NCI-H2107 treated with DMSO at 0.1 percent for 48 hours (cell line): Measurements from ENCODE around the gene LRRFIP1.
A peak's percentile ranks its signal among the peaks of the same experiment; 100 is the strongest.
"Not testable (repeated sequence)": the region's sequence is repeated elsewhere in the genome, so short reads cannot be mapped to it uniquely, and the experiment has no call there.

Source experiments
- DNase-seq: peaks from one replicate; lab custom pipeline; 2025; ENCODE audit not compliant: unreplicated experiment; lab: John Stamatoyannopoulos, UW

LRRFIP1 gene

GRCh38 chr2:237661270-237661669 is 33.9 kb downstream of the LRRFIP1 start:
- DNase-seq = no peak

- no peak for DNase-seq
Measured at GRCh38 chr2:237661799-237662328, 34.5 kb downstream of the LRRFIP1 start.

- peak; percentile 60 for DNase-seq
Measured at GRCh38 chr2:237662671-237663093, 35.3 kb downstream of the LRRFIP1 start.

GRCh38 chr2:237663517-237664110 is 36.2 kb downstream of the LRRFIP1 start:
- DNase-seq = no peak

- no peak for DNase-seq
Measured at GRCh38 chr2:237664151-237664550, 36.8 kb downstream of the LRRFIP1 start.

- DNase-seq = no peak
Measured at GRCh38 chr2:237665713-237666143, 38.3 kb downstream of the LRRFIP1 start.

GRCh38 chr2:237666606-237667005 is 39.2 kb downstream of the LRRFIP1 start:
- no peak for DNase-seq

GRCh38 chr2:237667050-237667576 is 39.7 kb downstream of the LRRFIP1 start:
- DNase-seq = not testable (repeated sequence)

- no peak for DNase-seq
Measured at GRCh38 chr2:237667893-237668292, 40.5 kb downstream of the LRRFIP1 start.

DNA sequence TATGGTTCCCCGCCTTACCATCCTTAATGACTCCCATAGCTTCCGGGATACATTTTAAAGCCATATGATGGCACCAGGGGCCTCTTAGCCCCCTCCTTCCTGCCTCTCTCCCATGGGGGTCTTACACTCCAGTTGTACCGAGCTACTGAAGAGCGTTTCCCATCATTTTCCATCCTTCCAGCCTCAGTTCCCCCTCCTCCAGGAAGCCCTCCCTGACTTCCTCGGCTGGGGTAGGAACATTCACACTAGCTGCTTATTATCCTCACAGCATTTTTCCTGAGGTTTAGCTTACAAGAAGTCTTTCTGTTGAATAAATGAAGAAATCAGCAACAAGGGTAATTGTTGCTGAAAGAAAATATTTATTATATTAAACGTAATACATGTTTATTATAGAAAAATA is 41.1 kb downstream of the LRRFIP1 start:
- DNase-seq = no peak

- no peak for DNase-seq
Measured at GRCh38 chr2:237669283-237669627, 41.9 kb downstream of the LRRFIP1 start.

- peak; percentile 92 for DNase-seq
Measured at GRCh38 chr2:237669628-237670392, 42.4 kb downstream of the LRRFIP1 start.

- no peak for DNase-seq
Measured at GRCh38 chr2:237670641-237671040, 43.3 kb downstream of the LRRFIP1 start.

- no peak for DNase-seq
Measured at GRCh38 chr2:237671466-237672138, 44.2 kb downstream of the LRRFIP1 start.

GRCh38 chr2:237672731-237673129 is 45.3 kb downstream of the LRRFIP1 start:
- no peak for DNase-seq

DNA sequence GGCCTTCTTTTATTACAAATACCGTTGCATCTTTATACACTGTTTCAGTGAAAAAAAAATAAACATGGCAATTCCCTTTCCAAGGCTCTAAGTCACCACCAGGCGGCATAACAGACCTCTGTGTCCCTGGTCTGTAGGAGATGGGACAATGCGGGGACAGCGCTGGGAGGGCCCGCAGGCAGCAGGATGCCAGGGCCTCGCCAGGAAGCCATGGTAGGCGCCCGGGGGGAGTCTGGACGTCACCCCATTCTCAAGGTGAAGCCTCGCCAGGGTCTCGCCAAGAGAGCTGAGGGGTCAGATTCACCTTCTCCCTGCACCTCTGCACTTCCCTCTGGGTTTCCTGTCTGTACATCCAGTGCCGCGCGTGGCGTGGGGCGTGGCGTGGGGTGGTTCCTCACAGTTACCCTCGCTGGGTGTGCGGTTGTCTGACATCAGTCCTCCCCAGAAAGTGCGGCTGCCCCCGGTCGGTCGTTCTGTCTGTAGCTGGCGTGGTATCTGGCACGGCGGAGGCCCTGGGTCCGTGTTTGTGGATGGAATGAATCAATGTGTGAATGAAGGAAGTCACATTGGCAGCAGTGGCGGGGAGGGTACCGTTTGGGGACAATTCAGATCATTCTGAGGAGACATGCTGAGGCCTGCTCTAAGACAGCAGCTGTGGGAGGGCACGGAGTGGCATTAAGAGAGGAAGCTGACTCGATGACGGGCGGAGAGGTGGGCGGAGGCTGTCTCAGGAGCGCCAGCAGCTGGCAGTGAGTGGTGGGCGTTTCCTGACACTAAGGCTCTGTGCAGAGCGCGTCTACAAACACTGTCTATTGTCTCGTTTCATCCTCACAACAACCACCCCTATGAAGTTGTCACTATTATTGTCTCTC is 46.0 kb downstream of the LRRFIP1 start:
- peak; percentile 46 for DNase-seq

- DNase-seq = peak; percentile 23
Measured at GRCh38 chr2:237674731-237675276, 47.4 kb downstream of the LRRFIP1 start.

GRCh38 chr2:237675316-237675715 is 47.9 kb downstream of the LRRFIP1 start:
- DNase-seq = no peak

- DNase-seq = no peak
Measured at GRCh38 chr2:237680702-237681478, 53.5 kb downstream of the LRRFIP1 start.

GRCh38 chr2:237682151-237682550 is 54.8 kb downstream of the LRRFIP1 start:
- DNase-seq = no peak
